Caco-2 (cell line): ENCODE measurements around the gene ADAMTS15. TPM values are rescaled to one million over a fixed set of nuclear protein-coding genes. Genes with fewer than 3 reads are reported as not detected.

Experiments
- BruUV-seq: library from RNA; stranded (reverse); fragments of 400-500 nt; replicated peaks from 2 replicates; lab custom pipeline; 2021; lab: Mats Ljungman, UMichigan
- CTCF ChIA-PET: fragments of 300-600 bp; sonication (Branson Sonifier 250); formaldehyde crosslinking; loops from one replicate; lab custom pipeline; 2022; ENCODE audit warnings: antibody characterized with exemption; lab: Charles Lee
- POLR2A ChIA-PET: fragments of 300-600 bp; sonication (Branson Sonifier 250); formaldehyde crosslinking; loops from one replicate; lab custom pipeline; 2022; ENCODE audit warnings: antibody characterized with exemption; lab: Charles Lee
- DNase-seq, 2 experiments: peaks; one replicate each; pipeline versions ENCODE4 v3.0.0 to v3.0.0-alpha.2; 2020 to 2022
- H3K27me3 ChIP-seq: replicated peaks from 2 replicates; pipeline ENCODE4 v1.6.0; 2011; ENCODE audit warnings: low read length; ENCODE audit not compliant: control insufficient read depth, insufficient read depth
- H3K36me3 ChIP-seq: 2 replicates; pipeline ENCODE4 v1.5.1; 2011; ENCODE audit warnings: low read length; ENCODE audit not compliant: control insufficient read depth, insufficient read depth
- H3K4me1 ChIP-seq: fragments of 250-450 bp; sonication (Bioruptor Pico); 2 replicates; pipeline ENCODE4 v1.5.1; 2020; ENCODE audit warnings: mild to moderate bottlenecking
- H3K4me3 ChIP-seq: 2 replicates; pipeline ENCODE4 v1.5.1; 2011; ENCODE audit warnings: low read depth, mild to moderate bottlenecking, control low read depth, low read length
- H3K9me3 ChIP-seq: fragments of 250-450 bp; sonication (Bioruptor Pico); 2 replicates; pipeline ENCODE4 v1.5.1; 2020; ENCODE audit warnings: mild to moderate bottlenecking, moderate library complexity
- H3K27ac Mint-ChIP-seq: one replicate; pipeline ENCODE4 v1.8.0; 2022; ENCODE audit warnings: mixed read lengths; ENCODE audit not compliant: unreplicated experiment
- H3K27me3 Mint-ChIP-seq: one replicate; pipeline ENCODE4 v1.8.0; 2022; ENCODE audit warnings: mixed read lengths; ENCODE audit not compliant: insufficient read depth, unreplicated experiment
- H3K36me3 Mint-ChIP-seq: one replicate; pipeline ENCODE4 v1.8.0; 2022; ENCODE audit warnings: mild to moderate bottlenecking, mixed read lengths; ENCODE audit not compliant: insufficient read depth, unreplicated experiment
- H3K4me1 Mint-ChIP-seq: one replicate; pipeline ENCODE4 v1.8.0; 2022; ENCODE audit warnings: low read depth, mixed read lengths; ENCODE audit not compliant: unreplicated experiment
- H3K4me3 Mint-ChIP-seq: one replicate; pipeline ENCODE4 v1.8.0; 2022; ENCODE audit warnings: mild to moderate bottlenecking, moderate library complexity, mixed read lengths; ENCODE audit not compliant: unreplicated experiment
- H3K9me3 Mint-ChIP-seq: one replicate; pipeline ENCODE4 v1.8.0; 2022; ENCODE audit warnings: mixed read lengths; ENCODE audit not compliant: unreplicated experiment
- intact Hi-C: fragments of 100-400 bp; cut with micrococcal nuclease; formaldehyde crosslinking; loops from one replicate; pipeline ENCODE4 v1.10.0; 2022; ENCODE audit not compliant: unreplicated experiment
- total RNA-seq: library from RNA; stranded (reverse); gene quantifications from 2 replicates; pipeline ENCODE4 v1.2.3, GENCODE V29; 2022
- TF ChIP-seq, protein P1 (sequence below), 2 experiments: fragments of 200-600 bp in 1 of 2; IDR thresholded peaks; 1 replicate in 1 of 2; 2 replicates in 1 of 2; pipeline versions ENCODE4 v1.5.1 to v1.8.0; 2011 to 2022; ENCODE audit warnings: antibody characterized with exemption in 1 of 2, control low read depth in 1 of 2, inconsistent platforms in 1 of 2, low read depth in 1 of 2, low read length in 1 of 2, mild to moderate bottlenecking in 1 of 2, moderate library complexity in 1 of 2; ENCODE audit not compliant: insufficient read depth in 1 of 2, severe bottlenecking in 1 of 2, unreplicated experiment in 1 of 2

Gene ADAMTS15
- total RNA-seq, 1 experiment from 2014 or later, result 0.20 TPM

DNA sequence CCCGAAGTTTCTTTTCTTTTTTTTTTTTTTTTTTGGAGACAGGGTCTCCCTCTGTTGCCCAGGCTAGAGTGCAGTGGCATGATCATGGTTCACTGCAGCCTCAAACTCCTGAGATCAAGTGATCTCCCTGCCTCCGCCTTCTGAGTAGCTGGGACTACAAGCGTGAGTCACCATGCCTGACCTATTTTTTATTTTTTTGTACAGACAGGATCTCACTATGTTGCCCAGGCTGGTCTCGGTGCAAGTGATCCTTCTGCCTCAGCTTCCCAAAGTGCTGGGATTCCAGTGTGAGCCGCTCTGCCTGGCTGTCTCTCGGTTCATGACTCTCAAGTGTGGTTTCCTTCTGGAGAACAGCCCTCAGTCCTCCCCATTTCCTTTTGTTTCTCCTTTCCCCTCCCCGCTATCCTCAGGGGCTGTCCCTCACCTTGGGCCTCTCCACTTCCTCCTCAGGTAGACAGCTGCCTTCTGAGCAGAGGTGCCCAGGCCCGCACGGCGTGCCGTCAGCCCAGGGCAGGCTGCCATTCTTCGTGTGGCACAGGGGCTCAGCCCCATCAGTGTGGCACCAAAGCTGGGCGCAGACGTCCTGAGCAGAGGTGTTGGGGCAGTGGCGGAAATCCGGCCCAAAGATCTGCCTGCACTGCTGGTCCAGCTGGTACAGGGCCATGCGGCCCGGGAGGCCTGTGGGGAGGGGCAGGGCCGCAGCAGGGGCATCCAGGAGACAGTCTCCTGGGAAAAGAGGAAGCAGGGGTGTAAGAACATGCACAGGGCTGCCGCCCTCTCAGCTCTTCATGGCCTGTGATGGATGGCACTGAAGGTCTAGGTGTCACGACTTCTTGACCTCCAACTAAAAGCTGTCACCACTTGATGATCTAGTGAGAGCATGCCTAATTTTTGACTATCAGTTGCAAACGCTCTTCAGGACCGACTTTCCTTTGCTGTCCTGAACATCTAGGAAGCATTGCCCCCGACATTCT, 34.1 kb upstream of the ADAMTS15 start:
- H3K4me1 Mint-ChIP-seq, result no peaks in the 10 kb centered on the region
- POLR2A ChIA-PET, result no interaction called here

GRCh38 chr11:130415731-130416529, 32.5 kb upstream of the ADAMTS15 start:
- ChIA-PET CTCF (interaction anchor here (1.1 kb wide), 1 partner anchor 15 kb away, joined by 3 read pairs; no protein-coding TSS in a partner anchor), POLR2A (no interaction called here)
- H3K27me3 ChIP-seq, result no peaks in the 10 kb centered on the region; the same call in none of the 2 replicates
- intact Hi-C loops, result no loop called here
- Mint-ChIP-seq H3K4me1 (no peaks in the 10 kb centered on the region), H3K27me3 (peaks cover 10% of the 10 kb centered on the region), H3K9me3 (no peaks in the 10 kb centered on the region), H3K27ac (no peak overlapping the region), H3K36me3 (no peaks in the 10 kb centered on the region), H3K4me3 (no peak overlapping the region)
- no peaks in the 10 kb centered on the region for H3K36me3 ChIP-seq
- TF ChIP-seq, protein P1, sequence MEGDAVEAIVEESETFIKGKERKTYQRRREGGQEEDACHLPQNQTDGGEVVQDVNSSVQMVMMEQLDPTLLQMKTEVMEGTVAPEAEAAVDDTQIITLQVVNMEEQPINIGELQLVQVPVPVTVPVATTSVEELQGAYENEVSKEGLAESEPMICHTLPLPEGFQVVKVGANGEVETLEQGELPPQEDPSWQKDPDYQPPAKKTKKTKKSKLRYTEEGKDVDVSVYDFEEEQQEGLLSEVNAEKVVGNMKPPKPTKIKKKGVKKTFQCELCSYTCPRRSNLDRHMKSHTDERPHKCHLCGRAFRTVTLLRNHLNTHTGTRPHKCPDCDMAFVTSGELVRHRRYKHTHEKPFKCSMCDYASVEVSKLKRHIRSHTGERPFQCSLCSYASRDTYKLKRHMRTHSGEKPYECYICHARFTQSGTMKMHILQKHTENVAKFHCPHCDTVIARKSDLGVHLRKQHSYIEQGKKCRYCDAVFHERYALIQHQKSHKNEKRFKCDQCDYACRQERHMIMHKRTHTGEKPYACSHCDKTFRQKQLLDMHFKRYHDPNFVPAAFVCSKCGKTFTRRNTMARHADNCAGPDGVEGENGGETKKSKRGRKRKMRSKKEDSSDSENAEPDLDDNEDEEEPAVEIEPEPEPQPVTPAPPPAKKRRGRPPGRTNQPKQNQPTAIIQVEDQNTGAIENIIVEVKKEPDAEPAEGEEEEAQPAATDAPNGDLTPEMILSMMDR (IDR thresholded peaks at IDR 0.05; ENCODE audit: insufficient read depth in 1 of 2, low read depth in 1 of 2, low read length in 1 of 2, severe bottlenecking in 1 of 2, unreplicated experiment in 1 of 2), result no peak
- DNase-seq, result no peak
- no peaks in the 10 kb centered on the region for H3K9me3 ChIP-seq
- no peak overlapping the region for H3K4me3 ChIP-seq
- H3K4me1 ChIP-seq, result no peaks in the 10 kb centered on the region
- BruUV-seq, result no TSS peak

More for the DNA sequence above, 34.1 kb upstream of the ADAMTS15 start:
- CTCF ChIA-PET, result interaction anchor here (0.7 kb wide), 1 partner anchor 52 kb away, joined by 4 read pairs; no protein-coding TSS in a partner anchor
- peaks cover 3% of the 10 kb centered on the region; the same call in 1 of the 2 replicates for H3K27me3 ChIP-seq
- no peaks in the 10 kb centered on the region for H3K4me1 ChIP-seq
- BruUV-seq, result no TSS peak
- H3K27ac Mint-ChIP-seq, result no peak overlapping the region
- H3K36me3 Mint-ChIP-seq, result no peaks in the 10 kb centered on the region
- H3K4me3 ChIP-seq, result no peak overlapping the region
- DNase-seq, result no peak
- H3K9me3 Mint-ChIP-seq, result no peaks in the 10 kb centered on the region
- intact Hi-C loops, result no loop called here
- no peak overlapping the region for H3K4me3 Mint-ChIP-seq
- H3K36me3 ChIP-seq, result no peaks in the 10 kb centered on the region
- TF ChIP-seq, protein P1 (IDR thresholded peaks at IDR 0.05; ENCODE audit: insufficient read depth in 1 of 2, low read depth in 1 of 2, low read length in 1 of 2, severe bottlenecking in 1 of 2, unreplicated experiment in 1 of 2), result no peak
- H3K9me3 ChIP-seq, result no peaks in the 10 kb centered on the region
- H3K27me3 Mint-ChIP-seq, result peaks cover 15% of the 10 kb centered on the region

DNA sequence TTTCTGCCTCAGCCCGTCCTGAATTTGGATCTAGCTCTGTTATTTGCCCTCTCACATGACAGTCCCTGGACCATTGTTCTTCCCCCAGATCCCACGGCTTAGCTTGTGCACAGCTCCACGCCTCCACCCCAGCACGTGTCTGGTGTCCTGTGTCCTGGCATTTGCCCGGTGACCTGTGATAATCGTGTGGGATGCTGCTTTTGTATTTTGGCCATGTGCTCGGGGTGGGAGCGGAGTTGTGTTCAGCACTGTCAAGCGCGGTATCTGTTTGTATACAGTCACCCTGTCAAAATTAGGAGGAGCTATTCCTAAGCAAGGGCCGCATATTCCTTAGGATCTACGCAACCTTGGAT, 31.9 kb upstream of the ADAMTS15 start:
- H3K27ac Mint-ChIP-seq, result no peak overlapping the region
- BruUV-seq, result no TSS peak
- H3K9me3 ChIP-seq, result no peaks in the 10 kb centered on the region

More for the DNA sequence above, 31.9 kb upstream of the ADAMTS15 start:
- TF ChIP-seq, protein P1 (IDR thresholded peaks at IDR 0.05; ENCODE audit: insufficient read depth in 1 of 2, low read depth in 1 of 2, low read length in 1 of 2, severe bottlenecking in 1 of 2, unreplicated experiment in 1 of 2), result no peak
- Mint-ChIP-seq H3K9me3 (no peaks in the 10 kb centered on the region), H3K4me3 (no peak overlapping the region), H3K27me3 (peaks cover 11% of the 10 kb centered on the region), H3K36me3 (no peaks in the 10 kb centered on the region), H3K4me1 (no peaks in the 10 kb centered on the region)
- Histone ChIP-seq H3K4me3 (no peak overlapping the region), H3K36me3 (no peaks in the 10 kb centered on the region), H3K4me1 (no peaks in the 10 kb centered on the region), H3K27me3 (no peaks in the 10 kb centered on the region; the same call in none of the 2 replicates)
- CTCF ChIA-PET, result interaction anchor here (1.1 kb wide), 1 partner anchor 14 kb away, joined by 3 read pairs; no protein-coding TSS in a partner anchor
- DNase-seq, result no peak
- intact Hi-C loops, result no loop called here
- POLR2A ChIA-PET, result no interaction called here
